G401.6 (cell line): Measurements from ENCODE around the gene PPIF.

Experiments
- FAIRE-seq: peaks from 2 replicates; lab custom pipeline; 2012; peaks lifted over from hg19 to GRCh38; lab: Jason Lieb, UNC

Gene PPIF

GRCh38 chr10:79403441-79404230 is 56.4 kb downstream of the PPIF start:
- no peak for FAIRE-seq

- no peak for FAIRE-seq
Observed at GRCh38 chr10:79404231-79404609, 57.0 kb downstream of the PPIF start.

- no peak for FAIRE-seq
Observed at GRCh38 chr10:79404690-79405131, 57.4 kb downstream of the PPIF start.
